Aorta (tissue), 5 donors: Measurements from ENCODE around the gene ITK. TPM values are rescaled to one million over a fixed set of nuclear protein-coding genes. Genes with fewer than 3 reads are reported as not detected.
"Not testable (repeated sequence)": the region's sequence is repeated elsewhere in the genome, so short reads cannot be mapped to it uniquely, and the experiment has no call there.

Experiments
- ATAC-seq: fragments of 200-7000 bp; cut with Tn5 transposase; one replicate; pipeline ENCODE4 v1.9.1; 2022; ENCODE audit warnings: moderate library complexity; ENCODE audit not compliant: low FRiP score
- DNase-seq, 2 donors: peaks; one replicate each; pipeline ENCODE4 v3.0.0-alpha.2; 2020
- H3K27ac ChIP-seq, 2 donors: one replicate each; pipeline ENCODE4 v1.5.1; 2013; ENCODE audit warnings: low read length in 2 of 2, mild to moderate bottlenecking in 2 of 2, moderate library complexity in 2 of 2, control low read depth in 1 of 2, inconsistent platforms in 1 of 2, low read depth in 1 of 2
- H3K27me3 ChIP-seq, 2 donors: one replicate each; pipeline ENCODE4 v1.6.1; 2013; ENCODE audit warnings: control low read depth in 1 of 2, low read length in 1 of 2, mild to moderate bottlenecking in 1 of 2, moderate library complexity in 1 of 2; ENCODE audit not compliant: insufficient read depth in 2 of 2, control insufficient read depth in 1 of 2
- H3K36me3 ChIP-seq, 2 donors: one replicate each; pipeline ENCODE4 v1.6.1; 2013; ENCODE audit warnings: control low read depth in 1 of 2, low read length in 1 of 2, mild to moderate bottlenecking in 1 of 2; ENCODE audit not compliant: insufficient read depth in 2 of 2, control insufficient read depth in 1 of 2
- H3K4me1 ChIP-seq, 2 donors: one replicate each; pipeline ENCODE4 v1.6.1; 2013; ENCODE audit warnings: low read length in 2 of 2, control low read depth in 1 of 2, mild to moderate bottlenecking in 1 of 2, moderate library complexity in 1 of 2; ENCODE audit not compliant: insufficient read depth in 2 of 2, control insufficient read depth in 1 of 2
- H3K4me3 ChIP-seq, 2 donors: one replicate each; pipeline ENCODE4 v1.5.1; 2013; ENCODE audit warnings: low read length in 2 of 2, control low read depth in 1 of 2, mild to moderate bottlenecking in 1 of 2
- H3K9me3 ChIP-seq: one replicate; pipeline ENCODE4 v1.6.1; 2013; ENCODE audit warnings: mild to moderate bottlenecking, low read length; ENCODE audit not compliant: control insufficient read depth
- WGBS, 2 donors: extraction: QIAGEN DNeasy Blood & Tissue Kit; methylation state at CpG; one replicate each; pipeline ENCODE4 v1.1.7; 2013; 5-methylcytosine and 5-hydroxymethylcytosine counted together
- intact Hi-C, 2 donors: fragments of 100-400 bp; cut with DNase I; formaldehyde crosslinking; loops; one replicate each; pipeline versions ENCODE4 v1.14.2 to v1.15.0; 2022
- polyA plus RNA-seq, 2 donors: library from polyadenylated mRNA; stranded (reverse); fragments of 200-250 nt; gene quantifications; one replicate each; pipeline ENCODE4 v1.2.3, GENCODE V29; 2013
- total RNA-seq, 2 donors: library from RNA; stranded (reverse); fragmentation: NEBNext Ultra II Directional; extraction: Animal tissue kit (Norgen Biotek cat#: 25700); gene quantifications; one replicate each; pipeline ENCODE4 v1.2.1, GENCODE V29; 2021
- donor health status: healthy with polysubstance abuse.
- donor health status: Bipolar disorder and iron deficiency.
- donor health status: DM: no; HTN: no; CAD: no.
- donor health status: DM: no; HTN: no; CAD: no.
- donor health status: DM: yes; HTN: yes; CAD: no.

The ITK gene
- total and polyA plus RNA-seq, 4 donors: 0.10 to 4.8 (median 1.9) TPM

DNA sequence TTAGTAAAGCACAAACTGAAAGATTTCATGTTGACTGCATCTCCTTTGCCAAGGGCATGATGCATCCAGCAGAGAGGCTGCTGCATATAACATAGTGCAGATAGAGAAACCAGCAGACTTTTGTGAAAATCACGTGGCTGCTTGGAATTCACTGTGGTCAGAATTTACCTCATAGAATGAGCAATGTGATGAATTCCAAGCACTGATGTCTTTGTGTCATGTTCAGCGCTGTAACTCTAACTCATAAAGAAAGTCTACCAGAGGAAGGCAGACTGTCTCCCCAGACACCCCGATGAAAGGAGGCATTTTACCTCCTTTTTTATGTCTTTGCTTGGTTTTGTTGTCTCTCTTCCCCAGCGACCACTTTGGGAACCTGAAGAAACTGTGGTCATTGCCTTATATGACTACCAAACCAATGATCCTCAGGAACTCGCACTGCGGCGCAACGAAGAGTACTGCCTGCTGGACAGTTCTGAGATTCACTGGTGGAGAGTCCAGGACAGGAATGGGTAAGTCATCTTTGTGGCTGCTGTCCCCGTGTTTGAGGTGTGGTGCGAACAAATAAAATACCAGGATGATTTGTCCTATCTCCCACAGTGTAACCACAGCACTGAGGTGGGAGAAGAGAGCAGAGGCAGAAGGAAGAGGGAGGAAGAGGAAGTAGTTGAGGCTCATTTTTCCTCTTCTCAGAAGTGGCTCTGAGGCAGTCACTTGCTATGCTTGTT, 42.0 kb downstream of the ITK start:
- no peak overlapping the region for H3K4me3 ChIP-seq
- no peak for DNase-seq
- no peaks in the 10 kb centered on the region for H3K36me3 ChIP-seq
- no peaks in the 10 kb centered on the region for H3K4me1 ChIP-seq
- WGBS, 2 donors: 80 to 83% methylated on average over 10 of the region's 10 CpGs
- H3K27ac ChIP-seq: no peak overlapping the region
- ATAC-seq: no peak
- H3K9me3 ChIP-seq: no peaks in the 10 kb centered on the region
- no peaks in the 10 kb centered on the region for H3K27me3 ChIP-seq
- intact Hi-C loops: no loop called here

DNA sequence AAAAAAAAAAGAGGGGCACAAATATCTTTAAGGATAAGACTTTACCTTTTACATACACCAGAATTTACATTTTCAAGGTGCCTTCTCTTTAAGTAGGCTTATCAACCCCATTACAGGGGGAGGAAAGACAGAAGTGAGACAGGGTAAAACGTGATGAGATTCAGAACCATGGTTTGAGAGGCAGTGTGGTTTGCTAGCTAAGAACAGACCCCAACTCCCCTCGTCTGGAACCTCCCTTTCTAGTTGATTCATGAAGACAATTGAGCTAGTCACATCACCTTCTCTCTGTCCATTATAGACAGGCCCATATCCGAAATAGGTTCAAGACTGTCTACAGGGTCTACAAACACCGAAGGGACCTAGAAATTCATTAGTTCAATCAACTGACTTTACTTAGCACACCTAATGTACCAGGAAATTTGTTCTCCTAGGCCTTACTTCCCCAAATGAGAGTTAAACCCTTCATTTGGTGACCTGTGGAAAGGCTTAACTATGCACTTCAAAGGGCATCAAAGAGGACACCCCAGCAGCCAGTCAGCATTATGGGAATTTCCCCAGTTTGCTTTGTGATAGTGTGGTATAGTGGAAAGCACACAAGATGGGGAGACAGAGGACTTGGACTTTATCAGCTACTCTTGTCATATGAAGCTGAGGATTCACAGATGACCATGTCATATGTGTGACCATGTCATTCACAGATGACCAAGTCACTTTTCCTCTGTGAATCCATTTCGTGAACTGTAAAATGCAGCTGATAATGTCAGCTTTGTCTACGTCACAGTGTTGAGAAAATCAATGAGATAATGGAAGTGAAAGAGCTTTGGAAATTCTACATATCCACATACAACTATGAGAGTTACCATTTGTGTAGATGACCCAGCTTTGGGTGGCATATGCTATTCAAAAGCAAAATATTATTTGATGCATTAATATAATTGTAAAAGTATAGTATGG, 45.1 kb downstream of the ITK start:
- Histone ChIP-seq H3K36me3 (no peaks in the 10 kb centered on the region), H3K4me3 (no peak overlapping the region), H3K27ac (no peak overlapping the region), H3K27me3 (no peaks in the 10 kb centered on the region), H3K4me1 (no peaks in the 10 kb centered on the region), H3K9me3 (no peaks in the 10 kb centered on the region)
- WGBS, 2 donors: 79 to 83% methylated on average over 6 of the region's 6 CpGs
- DNase-seq (no peak), ATAC-seq (no peak)
- intact Hi-C loops: no loop called here

DNA sequence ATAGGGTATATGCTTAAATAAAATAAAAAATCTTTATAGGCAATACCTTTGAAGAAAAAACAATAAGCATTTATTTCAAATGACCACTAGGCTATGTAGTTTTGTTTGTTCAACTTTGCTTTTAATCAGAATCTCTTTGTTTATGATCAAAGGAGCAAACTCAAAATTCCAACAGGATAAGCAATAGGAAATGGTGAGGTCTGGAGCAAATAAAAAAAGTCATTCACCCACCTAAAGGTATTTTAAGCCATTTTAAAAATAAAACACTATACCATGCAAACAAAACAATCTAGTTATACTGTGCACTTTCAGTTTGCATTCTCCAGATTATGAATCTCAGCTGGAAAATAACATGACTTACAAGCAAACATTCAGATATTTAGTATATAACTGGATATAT, 50.0 kb downstream of the ITK start:
- no peaks in the 10 kb centered on the region for H3K4me1 ChIP-seq
- no peak for ATAC-seq
- no peak for DNase-seq
- no peak overlapping the region for H3K4me3 ChIP-seq
- no peaks in the 10 kb centered on the region for H3K36me3 ChIP-seq
- no peak overlapping the region for H3K27ac ChIP-seq
- no peaks in the 10 kb centered on the region for H3K9me3 ChIP-seq
- H3K27me3 ChIP-seq: no peaks in the 10 kb centered on the region
- intact Hi-C loops: no loop called here

DNA sequence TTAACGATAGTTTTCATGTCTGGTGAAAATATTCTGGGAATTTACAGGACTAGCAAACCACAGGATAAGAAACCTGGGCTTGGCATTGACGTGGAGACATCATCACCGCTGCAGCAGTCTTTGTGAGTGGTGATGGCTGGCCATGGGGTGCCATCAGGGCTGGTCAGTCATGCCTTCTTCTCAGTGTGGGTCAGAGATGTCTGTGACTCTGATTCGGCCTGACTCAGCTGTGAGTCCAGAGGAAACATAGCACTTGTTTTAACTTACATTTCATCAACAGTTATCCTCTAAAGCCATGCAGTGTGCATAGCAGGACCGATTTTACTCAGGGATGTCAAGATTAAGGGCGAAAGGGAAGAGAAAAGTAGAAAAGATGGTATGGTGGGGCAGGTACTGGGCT, 52.1 kb downstream of the ITK start:
- H3K4me3 ChIP-seq: no peak overlapping the region
- H3K9me3 ChIP-seq: no peaks in the 10 kb centered on the region
- intact Hi-C loops: no loop called here
- H3K27ac ChIP-seq: no peak overlapping the region
- no peaks in the 10 kb centered on the region for H3K36me3 ChIP-seq
- ATAC-seq: no peak
- H3K4me1 ChIP-seq: no peaks in the 10 kb centered on the region
- no peak for DNase-seq
- 66 to 76% methylated on average over 6 of the region's 6 CpGs for WGBS, 2 donors
- H3K27me3 ChIP-seq: no peaks in the 10 kb centered on the region

DNA sequence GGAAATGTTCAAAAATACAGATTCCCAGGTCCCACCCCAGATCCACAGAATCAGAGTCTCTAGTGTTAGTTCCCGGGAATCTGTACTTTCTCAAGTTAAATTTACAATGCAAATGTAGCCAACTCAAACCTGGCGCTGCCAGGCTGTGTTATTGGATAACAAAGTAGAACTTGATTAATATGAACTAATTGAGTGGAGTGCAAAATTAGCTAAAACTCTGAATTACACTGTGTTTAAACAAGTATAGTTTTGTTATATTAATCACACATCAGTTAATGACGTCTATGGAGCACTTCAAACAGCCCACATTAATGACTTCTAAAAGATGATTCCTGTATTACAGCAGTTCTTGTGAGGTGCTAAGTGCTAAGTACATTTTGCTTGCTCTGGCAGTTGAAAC, 52.9 kb downstream of the ITK start:
- Histone ChIP-seq H3K4me3 (no peak overlapping the region), H3K4me1 (no peaks in the 10 kb centered on the region), H3K27ac (no peak overlapping the region), H3K36me3 (no peaks in the 10 kb centered on the region), H3K27me3 (no peaks in the 10 kb centered on the region), H3K9me3 (no peaks in the 10 kb centered on the region)
- WGBS, 2 donors: 61 to 79% methylated on average over 3 of the region's 3 CpGs
- no peak for ATAC-seq
- no peak for DNase-seq
- intact Hi-C loops: no loop called here

DNA sequence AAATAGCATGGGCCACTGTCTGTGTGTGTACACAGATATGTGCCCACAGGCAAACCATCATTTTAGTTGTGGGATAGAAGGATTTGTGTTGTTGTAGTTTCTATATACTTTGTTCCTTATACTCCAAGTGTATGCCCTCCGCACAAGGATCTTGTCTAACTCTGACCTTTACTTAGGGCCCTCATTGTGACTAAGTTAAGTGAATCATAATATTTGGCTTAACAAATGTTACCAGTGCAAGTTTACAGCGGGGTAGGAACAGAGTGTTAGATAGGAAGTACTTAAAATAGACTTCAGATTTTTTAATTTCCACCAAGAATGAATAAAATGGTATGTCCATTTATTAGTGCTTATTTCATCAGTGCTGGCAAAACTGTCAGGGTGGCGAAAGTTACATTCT, 55.8 kb downstream of the ITK start:
- 58 to 60% methylated on average over 3 of the region's 3 CpGs for WGBS, 2 donors
- H3K36me3 ChIP-seq: no peaks in the 10 kb centered on the region
- H3K27me3 ChIP-seq: no peaks in the 10 kb centered on the region
- no peaks in the 10 kb centered on the region for H3K9me3 ChIP-seq
- H3K4me1 ChIP-seq: no peaks in the 10 kb centered on the region
- ATAC-seq (no peak), DNase-seq (no peak)
- intact Hi-C loops: no loop called here
- H3K4me3 ChIP-seq: no peak overlapping the region
- H3K27ac ChIP-seq: no peak overlapping the region

DNA sequence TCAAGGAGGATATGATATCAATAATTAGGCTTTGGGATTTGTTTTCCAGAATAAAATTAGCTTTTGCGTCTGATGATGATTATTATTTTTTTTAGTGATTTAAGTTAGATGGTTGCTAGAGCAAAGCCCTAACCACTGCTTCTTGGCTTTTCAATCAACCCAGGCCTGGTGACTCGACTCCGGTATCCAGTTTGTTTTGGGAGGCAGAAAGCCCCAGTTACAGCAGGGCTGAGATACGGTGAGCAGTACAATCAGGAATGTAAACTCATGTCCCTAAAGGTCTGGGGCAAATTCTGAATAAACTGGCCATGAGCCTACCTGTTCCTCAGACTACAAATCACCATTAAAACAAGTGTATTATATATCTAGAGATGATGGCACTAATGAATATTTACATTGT, 60.8 kb downstream of the ITK start:
- no peaks in the 10 kb centered on the region for H3K9me3 ChIP-seq
- H3K27me3 ChIP-seq: no peaks in the 10 kb centered on the region
- DNase-seq (no peak), ATAC-seq (no peak)
- no peak overlapping the region for H3K4me3 ChIP-seq
- intact Hi-C loops: no loop called here
- whole genome bisulfite sequencing, 2 donors: 14 to 17% methylated on average over 4 of the region's 4 CpGs
- no peaks in the 10 kb centered on the region for H3K4me1 ChIP-seq
- no peaks in the 10 kb centered on the region for H3K36me3 ChIP-seq
- H3K27ac ChIP-seq: no peak overlapping the region

DNA sequence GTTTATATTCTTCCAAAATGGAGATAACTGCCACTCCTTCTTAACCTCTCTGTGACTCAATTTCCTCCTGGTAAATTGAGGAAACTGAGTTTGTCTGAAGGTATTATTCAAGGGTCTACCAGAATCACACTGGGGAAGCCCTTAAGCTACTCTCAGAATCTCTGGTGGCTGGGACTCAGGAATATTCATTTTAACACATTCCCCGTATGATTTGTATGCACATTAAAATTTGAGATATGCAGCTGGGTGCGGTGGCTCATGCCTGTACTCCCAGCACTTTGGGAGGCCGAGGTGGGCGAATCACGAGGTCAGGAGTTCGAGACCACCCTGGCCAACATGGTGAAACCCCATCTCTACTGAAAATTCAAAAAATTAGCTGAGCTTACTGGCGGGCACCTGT, 64.1 kb downstream of the ITK start:
- H3K4me1 ChIP-seq, DNase-seq, H3K4me3 ChIP-seq, intact Hi-C loops, H3K9me3 ChIP-seq, ATAC-seq, H3K36me3 ChIP-seq, H3K27ac ChIP-seq, H3K27me3 ChIP-seq: not testable (repeated sequence)
- 84% methylated on average over 7 of the region's 7 CpGs for WGBS, 2 donors

DNA sequence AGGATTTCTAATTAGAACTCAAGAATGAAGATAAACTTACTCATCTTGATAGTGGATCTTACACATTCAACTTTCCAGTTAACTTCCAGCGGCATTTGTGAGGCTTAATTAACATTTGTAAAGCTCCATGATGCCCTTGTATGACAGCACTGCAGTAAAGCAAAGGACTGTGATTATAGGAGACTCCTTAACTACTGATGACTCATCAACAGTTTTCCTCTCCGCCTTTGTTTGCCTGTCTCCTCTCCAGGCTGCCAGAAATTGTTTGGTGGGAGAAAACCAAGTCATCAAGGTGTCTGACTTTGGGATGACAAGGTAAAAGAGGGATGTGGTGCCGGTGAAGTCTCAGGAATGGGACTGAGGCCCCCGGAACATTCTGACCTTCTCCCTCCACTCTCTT, 64.8 kb downstream of the ITK start:
- Histone ChIP-seq H3K27me3 (no peaks in the 10 kb centered on the region), H3K9me3 (no peaks in the 10 kb centered on the region), H3K4me1 (no peaks in the 10 kb centered on the region), H3K4me3 (no peak overlapping the region), H3K36me3 (no peaks in the 10 kb centered on the region), H3K27ac (no peak overlapping the region)
- WGBS, 2 donors: 87 to 94% methylated on average over 4 of the region's 4 CpGs
- intact Hi-C loops: no loop called here
- DNase-seq (no peak), ATAC-seq (no peak)
